ENCODE results near the gene RDH11. TPM values are rescaled to one million over a fixed set of nuclear protein-coding genes. Genes with fewer than 3 reads are reported as not detected.
"Not testable (repeated sequence)": the region's sequence is repeated elsewhere in the genome, so short reads cannot be mapped to it uniquely, and the experiment has no call there.

RDH11 gene, protein sequence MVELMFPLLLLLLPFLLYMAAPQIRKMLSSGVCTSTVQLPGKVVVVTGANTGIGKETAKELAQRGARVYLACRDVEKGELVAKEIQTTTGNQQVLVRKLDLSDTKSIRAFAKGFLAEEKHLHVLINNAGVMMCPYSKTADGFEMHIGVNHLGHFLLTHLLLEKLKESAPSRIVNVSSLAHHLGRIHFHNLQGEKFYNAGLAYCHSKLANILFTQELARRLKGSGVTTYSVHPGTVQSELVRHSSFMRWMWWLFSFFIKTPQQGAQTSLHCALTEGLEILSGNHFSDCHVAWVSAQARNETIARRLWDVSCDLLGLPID
- 100 to 1,000 TPM in 1 of 12 donors, 10 to 100 TPM in 11; 38.3 to 391 (median 49.7) TPM for polyA plus RNA-seq (ENCODE audit: insufficient read length in 12 of 12)
- long read RNA-seq, donor 1, transcript RDH11-201 (7 exons, 2,588 nt), result major isoform, 7 of 7 reads
- long read RNA-seq, donor 1, partial matches to known transcripts, result 0 of 7 reads
- long read RNA-seq, donor 1, other reads (novel, unspliced or antisense), result 0 of 7 reads
- long read RNA-seq, donor 2, transcript RDH11-201 (7 exons, 2,588 nt), result major isoform, 24 of 26 reads
- long read RNA-seq, donor 2, partial matches to known transcripts, result 0 of 26 reads
- long read RNA-seq, donor 2, other reads (novel, unspliced or antisense), result 0 of 26 reads
- long read RNA-seq, donor 3, transcript RDH11-201 (7 exons, 2,588 nt), result major isoform, 6 of 6 reads
- long read RNA-seq, donor 3, partial matches to known transcripts, result 0 of 6 reads
- long read RNA-seq, donor 3, other reads (novel, unspliced or antisense), result 0 of 6 reads
- long read RNA-seq, donor 4, partial matches to known transcripts, result 0 of 4 reads
- long read RNA-seq, donor 4, other reads (novel, unspliced or antisense), result 0 of 4 reads
- long read RNA-seq, donor 5, transcript RDH11-201 (7 exons, 2,588 nt), result major isoform, 14 of 15 reads
- long read RNA-seq, donor 5, partial matches to known transcripts, result 0 of 15 reads
- long read RNA-seq, donor 5, other reads (novel, unspliced or antisense), result 0 of 15 reads
- long read RNA-seq, donor 6, partial matches to known transcripts, result 0 of 3 reads
- long read RNA-seq, donor 6, other reads (novel, unspliced or antisense), result 0 of 3 reads
- long read RNA-seq, donor 7, transcript RDH11-201 (7 exons, 2,588 nt), result major isoform, 7 of 7 reads
- long read RNA-seq, donor 7, partial matches to known transcripts, result 0 of 7 reads
- long read RNA-seq, donor 7, other reads (novel, unspliced or antisense), result 0 of 7 reads
- long read RNA-seq, donor 8, transcript RDH11-201 (7 exons, 2,588 nt), result major isoform, 11 of 15 reads
- long read RNA-seq, donor 8, partial matches to known transcripts, result 0 of 15 reads
- long read RNA-seq, donor 8, other reads (novel, unspliced or antisense), result 0 of 15 reads
- long read RNA-seq, donor 9, transcript RDH11-201 (7 exons, 2,588 nt), result major isoform, 5 of 13 reads
- long read RNA-seq, donor 9, partial matches to known transcripts, result 6 of 13 reads
- long read RNA-seq, donor 9, other reads (novel, unspliced or antisense), result 0 of 13 reads
- long read RNA-seq, donor 10, transcript RDH11-201 (7 exons, 2,588 nt), result major isoform, 5 of 6 reads
- long read RNA-seq, donor 10, partial matches to known transcripts, result 0 of 6 reads
- long read RNA-seq, donor 10, other reads (novel, unspliced or antisense), result 0 of 6 reads
- long read RNA-seq, donor 11, transcript RDH11-201 (7 exons, 2,588 nt), result major isoform, 15 of 18 reads
- long read RNA-seq, donor 11, partial matches to known transcripts, result 0 of 18 reads
- long read RNA-seq, donor 11, other reads (novel, unspliced or antisense), result 0 of 18 reads

DNA sequence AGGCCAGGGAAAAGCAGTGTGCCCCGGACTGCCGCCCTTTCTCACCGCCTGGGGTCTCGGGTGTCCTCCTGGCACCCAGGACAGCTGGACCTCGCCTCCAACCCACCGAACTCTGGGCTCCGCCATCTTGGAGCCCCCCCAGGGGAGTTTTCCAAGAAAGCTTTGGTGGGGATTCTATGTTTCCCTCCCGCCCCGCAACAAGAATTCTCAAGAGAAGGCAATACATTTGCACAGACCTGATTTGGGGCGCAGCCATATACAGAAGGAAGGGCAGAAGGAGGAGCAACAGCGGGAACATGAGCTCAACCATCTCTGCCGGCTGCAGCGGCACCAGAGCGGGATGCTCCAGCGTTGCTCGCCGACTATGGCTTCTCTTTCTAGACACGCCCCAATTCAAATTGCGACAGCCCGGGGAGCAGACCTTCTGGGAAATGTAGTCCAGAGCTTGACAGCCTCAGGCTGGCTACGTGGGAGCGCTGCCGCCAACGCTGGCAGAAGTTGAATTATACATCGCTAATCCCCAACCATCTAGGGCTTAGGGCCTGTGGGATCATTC, at the start of gene RDH11:
RDH11 (minus strand) TSS at position 371 of the 556 bp plus-strand sequence; CDS start at position 310, 61 bp downstream.
- peak; percentile 90 for DNase-seq

DNA sequence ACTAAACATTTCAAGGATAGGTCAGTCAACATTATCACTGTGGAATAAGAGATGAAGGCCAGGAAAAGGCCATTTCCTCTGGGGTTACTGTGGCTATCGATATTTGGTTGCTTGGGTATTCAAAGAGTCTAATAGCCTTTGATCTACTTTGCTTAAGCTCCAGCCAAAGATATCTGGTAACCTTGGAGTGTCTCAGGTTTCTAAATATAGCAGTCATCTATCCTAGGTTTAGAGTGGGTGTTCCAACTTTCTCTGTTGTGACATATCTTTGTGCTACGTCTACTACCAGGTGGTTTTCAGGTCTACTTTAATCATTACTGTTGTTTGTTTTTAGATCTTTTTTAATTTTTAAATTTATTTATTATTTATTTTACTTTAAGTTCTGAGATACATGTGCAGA, 48.5 kb upstream of the RDH11 start:
- no peak for DNase-seq

DNA sequence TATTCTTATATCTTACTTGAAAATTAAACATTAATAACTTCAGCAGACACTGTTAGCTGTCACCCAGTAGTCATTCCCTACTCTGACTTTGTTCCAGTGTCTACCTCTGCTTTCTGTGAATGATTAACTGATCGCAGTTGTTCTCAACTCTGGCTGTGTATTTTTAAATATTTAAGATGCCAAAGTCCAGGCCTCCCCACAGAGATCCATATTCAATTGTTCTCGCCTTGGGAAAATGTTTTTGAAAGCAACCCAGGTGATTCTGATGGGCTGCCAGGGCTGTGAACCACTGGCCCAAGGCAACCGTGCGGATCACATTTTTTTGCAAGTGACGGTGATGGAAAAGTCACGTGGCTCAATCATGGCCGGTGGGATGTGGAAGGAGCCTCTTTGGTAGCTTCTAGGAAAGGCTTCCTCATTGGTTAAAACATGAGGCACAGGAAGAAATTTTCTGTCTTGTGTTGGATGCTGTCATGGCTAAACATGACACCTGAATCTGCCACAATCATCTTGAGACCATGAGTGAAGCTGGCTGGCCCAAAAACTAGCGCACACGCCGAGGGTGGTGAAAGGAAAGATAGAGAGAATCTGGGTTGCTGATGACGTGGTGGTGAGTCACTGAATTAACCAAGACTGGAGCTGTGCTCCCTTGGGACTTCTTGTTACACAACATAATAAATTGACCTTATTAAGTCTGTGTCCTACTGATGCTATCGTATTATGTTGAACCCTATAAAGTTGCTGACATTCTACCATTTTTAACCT, 43.4 kb upstream of the RDH11 start:
- DNase-seq, result no peak

DNA sequence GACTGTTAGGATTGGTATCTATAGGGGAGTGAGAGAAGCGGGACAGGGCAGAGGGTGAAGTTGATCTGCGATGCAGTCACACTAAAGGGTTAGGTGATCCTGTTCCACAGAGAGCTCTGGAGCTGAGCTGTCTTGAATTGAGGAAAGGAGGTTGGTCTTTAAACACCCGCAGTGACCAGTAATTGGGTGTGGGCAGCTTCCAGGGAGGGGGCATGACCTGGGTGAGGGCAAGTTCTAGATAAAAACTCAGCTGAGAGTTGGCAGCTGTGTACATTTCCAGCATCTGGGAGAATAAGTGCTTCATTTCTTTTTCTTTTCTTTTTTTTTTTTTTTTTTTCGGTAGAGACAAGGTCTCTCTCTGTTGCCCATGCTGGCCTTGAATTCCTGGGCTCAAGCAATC, 41.2 kb upstream of the RDH11 start:
- no peak for DNase-seq

DNA sequence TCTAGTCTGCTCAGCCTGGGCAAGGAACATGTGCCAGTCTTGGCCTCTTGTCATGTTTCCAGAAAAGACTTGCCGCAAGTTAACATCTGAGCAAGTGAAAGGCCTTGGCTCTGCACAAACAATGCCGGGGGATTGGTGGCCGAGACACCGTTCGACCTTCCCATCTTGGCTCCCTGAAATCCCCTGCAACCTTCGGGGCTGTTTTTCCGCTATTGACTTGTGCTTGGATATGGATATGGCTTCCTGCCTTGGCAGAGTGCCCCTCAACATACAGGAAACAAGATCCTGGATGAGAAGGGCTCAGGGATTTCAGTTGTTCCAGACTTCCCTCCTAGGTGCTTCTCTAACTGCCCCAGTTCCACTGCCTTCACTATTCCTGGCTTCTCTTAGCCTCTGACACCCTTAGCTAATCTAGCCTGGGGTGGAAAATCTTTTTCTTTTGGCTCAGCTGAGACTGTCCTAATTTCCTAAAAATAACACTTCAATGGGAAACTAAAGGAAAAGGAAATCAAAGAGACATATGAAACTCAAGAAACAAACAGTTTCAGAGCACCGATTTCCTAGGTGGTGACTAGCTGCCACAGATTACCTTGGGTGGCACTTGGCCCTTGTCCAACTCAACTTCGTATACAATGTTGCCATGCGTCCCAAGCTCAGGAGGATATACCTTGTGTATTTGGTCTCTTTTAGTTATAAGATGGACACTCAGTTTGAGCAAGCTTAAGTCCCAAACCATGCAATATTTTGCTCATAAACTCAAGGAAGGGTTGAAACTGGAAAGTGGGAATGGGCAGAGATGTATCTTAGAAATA, 40.0 kb upstream of the RDH11 start:
- peak; percentile 42 for DNase-seq

DNA sequence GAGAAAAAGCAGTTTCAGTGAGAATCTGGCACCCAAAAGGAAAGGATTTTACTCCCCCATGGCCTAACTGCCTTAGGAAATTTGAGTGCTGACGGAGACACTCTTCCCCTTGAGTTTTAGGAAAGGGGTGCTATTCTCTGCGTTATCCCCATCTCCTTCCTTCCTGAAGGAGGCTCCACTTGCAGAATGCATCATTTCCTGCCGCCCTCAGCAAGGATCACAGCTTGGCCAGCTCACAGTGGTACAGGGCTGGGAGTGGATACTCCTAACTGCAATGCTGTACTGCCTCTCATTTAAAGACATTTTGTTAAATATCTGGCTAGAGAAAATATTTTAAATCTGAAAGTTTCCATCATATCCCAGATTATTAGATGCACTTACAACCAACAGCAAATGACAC, 39.1 kb upstream of the RDH11 start:
- DNase-seq, result no peak

DNA sequence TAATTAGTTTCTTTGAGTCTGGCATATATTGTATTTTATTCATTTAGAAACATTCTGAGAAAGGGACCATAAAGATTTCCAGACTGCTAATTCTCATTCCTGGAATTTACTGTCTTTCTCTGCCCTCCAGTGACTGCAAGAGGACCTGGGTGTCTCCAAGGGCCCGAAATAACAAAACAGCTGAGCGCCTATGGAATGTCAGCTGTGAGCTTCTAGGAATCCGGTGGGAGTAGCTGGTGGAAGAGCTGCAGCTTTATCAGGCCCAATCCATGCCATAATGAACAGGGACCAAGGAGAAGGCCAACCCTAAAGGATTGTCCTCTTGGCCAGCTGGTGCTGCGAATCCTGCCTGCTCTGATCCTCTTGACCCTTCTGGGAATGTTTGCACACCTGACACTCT, 38.1 kb upstream of the RDH11 start:
- no peak for DNase-seq

DNA sequence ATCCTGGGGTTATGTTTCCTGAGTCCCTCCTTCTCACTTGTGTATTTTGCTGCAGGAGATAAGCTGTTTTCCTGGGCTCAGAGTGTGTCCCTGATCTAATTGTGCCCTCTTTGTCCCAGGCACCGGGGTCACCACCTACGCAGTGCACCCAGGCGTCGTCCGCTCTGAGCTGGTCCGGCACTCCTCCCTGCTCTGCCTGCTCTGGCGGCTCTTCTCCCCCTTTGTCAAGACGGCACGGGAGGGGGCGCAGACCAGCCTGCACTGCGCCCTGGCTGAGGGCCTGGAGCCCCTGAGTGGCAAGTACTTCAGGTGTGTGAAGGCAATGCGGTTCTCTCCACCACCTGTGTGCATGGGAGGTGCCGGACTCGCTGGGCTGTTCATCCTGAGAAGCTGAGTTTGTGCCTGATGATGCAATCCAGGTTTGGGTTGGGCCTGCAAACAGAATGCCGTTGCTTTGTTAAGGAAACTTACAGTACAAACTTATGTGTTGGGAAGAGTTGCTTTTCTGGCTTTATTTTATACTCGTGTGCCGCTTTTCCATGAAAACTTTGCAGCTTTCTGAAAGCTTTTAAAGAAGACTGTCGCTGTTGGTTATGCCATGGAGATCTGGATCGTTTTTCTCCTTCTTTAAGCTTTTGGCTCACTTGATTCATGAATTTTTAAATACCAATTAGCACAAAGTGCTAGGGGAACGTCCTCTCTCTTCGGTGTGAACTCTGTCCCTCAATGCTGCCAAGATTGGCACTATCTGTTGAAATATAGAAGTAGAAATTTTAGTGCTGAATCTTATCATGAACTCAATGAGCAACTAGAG, 33.7 kb upstream of the RDH11 start:
- DNase-seq, result no peak

DNA sequence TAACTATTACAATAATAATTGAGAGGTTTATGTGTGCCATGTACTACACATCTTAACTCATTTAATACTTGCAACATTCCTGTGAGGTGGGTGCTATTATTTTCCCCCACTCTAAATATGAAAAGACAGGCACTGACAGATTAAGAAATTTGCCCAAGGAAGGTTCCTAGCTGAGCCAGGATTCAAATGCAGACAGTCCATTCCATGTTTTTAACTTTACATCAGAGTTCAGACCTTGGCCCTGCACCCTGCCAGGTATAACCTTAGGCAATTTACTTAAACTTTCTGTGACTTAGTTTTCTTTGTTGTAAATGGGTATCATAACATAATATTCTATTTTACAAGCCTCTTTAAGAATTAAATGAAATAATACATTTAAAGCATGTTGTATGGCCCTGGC, 32.7 kb upstream of the RDH11 start:
- DNase-seq, result no peak

DNA sequence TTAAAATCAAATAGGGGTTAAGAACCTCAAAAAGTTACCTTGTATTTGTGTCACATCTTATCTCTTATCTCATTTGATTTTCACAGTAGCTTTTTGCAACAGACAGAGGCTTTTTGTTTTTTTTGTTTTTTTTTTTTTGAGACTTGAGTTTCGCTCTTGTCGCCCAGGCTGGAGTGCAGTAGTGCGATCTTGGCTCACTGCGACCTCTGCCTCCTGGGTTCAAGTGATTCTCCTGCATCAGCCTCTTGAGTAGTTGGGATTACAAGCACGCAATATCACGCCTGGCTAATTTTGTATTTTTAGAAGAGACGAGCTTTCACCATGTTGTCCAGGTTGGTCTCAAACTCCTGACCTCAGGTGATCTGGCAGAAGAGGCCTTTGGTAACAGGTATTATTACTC, 31.8 kb upstream of the RDH11 start:
- DNase-seq, result no peak

DNA sequence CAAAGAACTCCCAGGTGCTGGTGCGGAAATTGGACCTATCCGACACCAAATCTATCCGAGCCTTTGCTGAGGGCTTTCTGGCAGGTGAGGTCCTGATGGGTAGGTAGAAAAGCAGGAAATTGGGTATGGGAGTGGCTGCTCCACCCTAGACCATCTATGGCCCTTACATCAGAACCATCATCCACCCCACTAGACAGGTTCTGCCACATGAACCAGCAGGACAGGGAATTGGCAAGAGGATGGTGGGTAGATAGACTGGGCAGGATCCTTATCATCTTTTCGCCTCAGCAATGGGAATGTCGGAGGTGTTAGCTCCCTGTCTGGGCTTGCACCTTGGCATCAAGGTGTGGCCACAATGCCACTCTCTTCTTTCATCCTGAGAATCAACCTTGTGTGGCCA, 29.6 kb upstream of the RDH11 start:
- DNase-seq, result no peak

DNA sequence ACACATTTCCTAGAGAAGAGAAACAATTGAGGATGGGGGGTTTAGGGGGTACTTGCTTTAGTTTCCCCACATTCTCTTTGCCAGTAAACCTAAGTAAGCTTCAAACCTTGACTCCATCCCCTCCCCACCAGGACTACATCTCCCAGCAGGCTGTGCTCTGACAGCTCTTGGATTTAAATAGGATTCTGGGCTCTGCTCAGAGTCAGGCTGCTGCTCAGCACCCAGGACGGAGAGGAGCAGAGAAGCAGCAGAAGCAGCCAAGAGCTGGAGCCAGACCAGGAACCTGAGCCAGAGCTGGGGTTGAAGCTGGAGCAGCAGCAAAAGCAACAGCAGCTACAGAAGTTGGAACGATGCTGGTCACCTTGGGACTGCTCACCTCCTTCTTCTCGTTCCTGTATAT, 26.7 kb upstream of the RDH11 start:
- peak; percentile 82 for DNase-seq

DNA sequence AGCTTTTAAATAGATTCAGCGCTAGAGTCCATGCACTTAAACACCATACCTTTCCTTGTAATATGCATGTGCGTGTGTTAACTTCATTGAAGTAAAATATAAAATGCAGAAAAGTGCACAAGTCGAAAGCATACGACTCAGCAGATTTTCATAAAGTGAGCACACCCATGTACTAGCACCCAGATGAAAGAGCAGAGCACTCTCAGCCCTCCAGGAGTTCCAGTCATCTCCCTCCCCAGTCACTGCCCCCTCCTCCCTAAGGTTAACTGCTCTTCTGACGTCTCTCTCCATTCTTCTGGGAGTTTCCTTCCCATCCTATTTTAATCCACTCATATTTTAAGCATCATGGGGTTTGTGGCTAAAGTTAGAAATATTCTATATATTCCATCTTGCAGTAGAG, 26.3 kb upstream of the RDH11 start:
- DNase-seq, result no peak

DNA sequence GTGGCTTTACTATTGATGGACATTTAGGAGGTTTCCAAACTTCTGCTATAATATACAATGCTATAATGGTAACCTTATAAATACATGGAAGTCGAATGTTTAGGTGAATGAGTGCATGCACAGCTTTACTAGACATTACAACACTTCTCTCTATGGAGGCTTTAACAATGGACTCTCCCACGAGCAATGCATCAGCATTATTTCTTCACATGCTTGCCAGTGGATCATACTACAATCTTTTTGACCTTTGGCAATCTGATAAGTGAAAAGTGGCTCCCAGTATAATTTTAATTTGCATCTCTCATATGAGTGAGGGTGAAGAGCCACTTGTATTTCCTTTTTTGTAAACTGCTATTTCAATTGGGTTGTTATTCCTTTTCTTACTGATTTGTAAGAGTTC, 24.3 kb upstream of the RDH11 start:
- no peak for DNase-seq

DNA sequence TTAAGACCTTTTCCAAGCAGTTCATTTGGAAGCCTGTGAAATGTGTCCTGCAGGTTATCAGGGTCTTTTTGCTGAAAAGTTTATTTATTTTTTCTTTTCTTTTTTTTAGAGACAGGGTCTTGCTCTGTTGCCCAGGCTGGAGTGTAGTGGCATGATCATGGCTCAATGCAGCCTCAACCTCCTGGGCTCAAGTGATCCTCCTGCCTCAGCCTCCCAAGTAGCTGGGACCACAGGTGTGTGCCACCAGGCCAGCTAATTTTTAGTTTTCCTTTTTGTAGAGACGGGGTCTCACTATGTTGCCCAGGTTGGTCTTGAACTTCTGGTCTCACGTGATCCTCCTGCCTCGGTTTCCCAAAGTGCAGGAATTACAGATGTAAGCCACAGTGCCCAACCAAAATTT, 23.8 kb upstream of the RDH11 start:
- DNase-seq, result not testable (repeated sequence)

DNA sequence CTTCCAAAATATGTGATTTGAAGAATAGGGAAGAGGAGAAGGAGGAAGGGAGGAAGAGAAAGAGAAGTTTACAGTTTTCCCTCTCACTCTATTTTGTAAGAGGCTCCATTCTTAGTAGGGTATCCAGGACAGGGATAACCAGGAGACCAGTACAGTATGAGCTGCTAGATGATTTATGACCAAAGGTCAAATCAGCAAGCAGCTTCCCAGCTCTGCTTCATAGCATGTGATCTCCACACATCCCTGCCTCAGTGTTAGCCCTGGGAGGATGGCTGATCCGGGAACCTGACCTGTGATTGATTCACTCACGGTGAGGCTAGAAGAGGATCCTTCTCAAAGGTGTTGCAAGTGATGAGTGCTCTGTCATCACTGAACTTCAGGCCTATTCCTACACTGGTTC, 22.7 kb upstream of the RDH11 start:
- DNase-seq, result no peak

DNA sequence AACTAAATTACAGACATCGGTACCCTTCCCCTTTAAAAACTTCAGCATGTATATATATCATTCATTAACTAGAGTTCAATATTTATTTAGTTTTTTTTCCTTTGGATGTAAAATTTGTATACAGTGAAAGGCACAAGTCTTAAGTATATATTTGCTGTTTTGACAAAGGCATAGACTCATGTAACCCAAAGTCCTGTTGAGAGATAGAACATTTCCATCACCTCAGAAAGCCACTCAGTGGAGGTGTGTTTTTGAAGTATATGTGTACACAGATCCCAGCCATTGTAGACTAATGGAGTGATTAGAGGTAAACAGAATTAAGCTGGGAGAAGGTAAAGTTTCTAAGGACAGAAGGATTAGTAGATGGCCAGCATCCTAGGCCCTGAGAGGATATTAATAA, 21.5 kb upstream of the RDH11 start:
- no peak for DNase-seq

DNA sequence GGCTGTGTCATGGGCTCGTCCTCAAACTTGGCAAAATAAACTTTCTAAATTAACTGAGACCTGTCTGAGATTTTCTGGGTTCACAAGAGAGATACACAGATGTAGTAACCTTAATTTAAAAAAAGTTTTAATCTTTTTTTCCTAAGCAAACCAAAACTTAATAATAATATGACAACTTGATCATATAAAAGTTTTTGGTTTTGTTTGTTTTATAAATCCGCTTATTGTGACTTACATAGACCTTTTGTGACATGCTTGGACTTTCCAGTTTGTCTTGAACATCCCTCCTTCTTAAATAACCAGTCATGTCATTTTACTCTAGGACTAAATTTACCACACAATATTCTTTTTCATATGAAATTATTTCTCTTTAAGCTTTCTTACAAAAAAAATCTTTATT, 14.6 kb upstream of the RDH11 start:
- no peak for DNase-seq

Data from muscle of arm (tissue), 14 donors.